RWPE2 (cell line): ENCODE data around the gene MYO3B.

Experiments
- ATAC-seq: fragments of 200-7000 bp; cut with Tn5 transposase; 3 replicates; pipeline ENCODE4 v1.9.1; 2021; ENCODE audit warnings: low read depth
- DNase-seq: peaks from one replicate; pipeline ENCODE4 v3.0.0-alpha.2; 2020; ENCODE audit warnings: low spot score
- H3K27ac ChIP-seq: fragments of 450-650 bp; 2 replicates; pipeline ENCODE4 v1.5.1; 2017; ENCODE audit warnings: mild to moderate bottlenecking; ENCODE audit not compliant: poor library complexity, severe bottlenecking
- H3K27me3 ChIP-seq: fragments of 250-450 bp; sonication (Bioruptor Pico); 2 replicates; pipeline ENCODE4 v1.5.1; 2021; ENCODE audit warnings: mild to moderate bottlenecking, moderate library complexity; ENCODE audit not compliant: insufficient read depth, poor library complexity, severe bottlenecking
- H3K36me3 ChIP-seq: fragments of 250-450 bp; sonication (Bioruptor Pico); 2 replicates; pipeline ENCODE4 v1.5.1; 2020; ENCODE audit warnings: low read depth, mild to moderate bottlenecking, moderate library complexity
- H3K4me1 ChIP-seq: fragments of 250-450 bp; sonication (Bioruptor Pico); 2 replicates; pipeline ENCODE4 v1.5.1; 2021; ENCODE audit warnings: mild to moderate bottlenecking, moderate library complexity; ENCODE audit not compliant: insufficient read depth, poor library complexity, severe bottlenecking
- H3K4me3 ChIP-seq: fragments of 250-450 bp; sonication (Bioruptor Pico); 2 replicates; pipeline ENCODE4 v1.5.1; 2021; ENCODE audit warnings: mild to moderate bottlenecking, moderate library complexity; ENCODE audit not compliant: severe bottlenecking
- H3K9me3 ChIP-seq: fragments of 250-450 bp; sonication (Bioruptor Pico); 2 replicates; pipeline ENCODE4 v1.5.1; 2021; ENCODE audit warnings: mild to moderate bottlenecking, moderate library complexity; ENCODE audit not compliant: severe bottlenecking
- CTCF ChIP-seq: fragments of 450-650 bp; IDR thresholded peaks from one replicate; pipeline ENCODE4 v1.5.1; 2017; ENCODE audit warnings: mild to moderate bottlenecking, moderate library complexity; ENCODE audit not compliant: poor library complexity, severe bottlenecking

Gene MYO3B

GRCh38 chr2:170282851-170283250 is 104.9 kb downstream of the MYO3B start:
- Histone ChIP-seq H3K27ac (no peak overlapping the region), H3K36me3 (no peaks in the 10 kb centered on the region), H3K9me3 (no peaks in the 10 kb centered on the region), H3K4me3 (no peak overlapping the region), H3K4me1 (no peaks in the 10 kb centered on the region), H3K27me3 (peaks cover 4% of the 10 kb centered on the region)
- ATAC-seq, result no peak
- TF ChIP-seq CTCF, result no peak
- DNase-seq, result no peak

GRCh38 chr2:170284205-170284604 is 106.3 kb downstream of the MYO3B start:
- no peak for TF ChIP-seq CTCF
- Histone ChIP-seq H3K27ac (no peak overlapping the region), H3K4me3 (no peak overlapping the region), H3K27me3 (peaks cover 4% of the 10 kb centered on the region), H3K36me3 (no peaks in the 10 kb centered on the region), H3K4me1 (no peaks in the 10 kb centered on the region), H3K9me3 (no peaks in the 10 kb centered on the region)
- ATAC-seq, result no peak
- no peak for DNase-seq

- no peak for TF ChIP-seq CTCF
- Histone ChIP-seq H3K36me3 (no peaks in the 10 kb centered on the region), H3K4me1 (no peaks in the 10 kb centered on the region), H3K4me3 (no peak overlapping the region), H3K9me3 (no peaks in the 10 kb centered on the region), H3K27me3 (peaks cover 6% of the 10 kb centered on the region), H3K27ac (no peak overlapping the region)
- DNase-seq (no peak), ATAC-seq (no peak)
These were observed 110.9 kb downstream of the MYO3B start for GRCh38 chr2:170288859-170289258.

GRCh38 chr2:170291474-170291873 is 113.5 kb downstream of the MYO3B start:
- DNase-seq, result no peak
- no peak overlapping the region for H3K27ac ChIP-seq

More at GRCh38 chr2:170291474-170291873, 113.5 kb downstream of the MYO3B start:
- TF ChIP-seq CTCF, result no peak
- Histone ChIP-seq H3K4me3 (no peak overlapping the region), H3K4me1 (no peaks in the 10 kb centered on the region), H3K27me3 (peaks cover 6% of the 10 kb centered on the region), H3K36me3 (no peaks in the 10 kb centered on the region), H3K9me3 (no peaks in the 10 kb centered on the region)
- no peak for ATAC-seq
